Measurements from ENCODE around the gene HNF1A.

The HNF1A gene

DNA sequence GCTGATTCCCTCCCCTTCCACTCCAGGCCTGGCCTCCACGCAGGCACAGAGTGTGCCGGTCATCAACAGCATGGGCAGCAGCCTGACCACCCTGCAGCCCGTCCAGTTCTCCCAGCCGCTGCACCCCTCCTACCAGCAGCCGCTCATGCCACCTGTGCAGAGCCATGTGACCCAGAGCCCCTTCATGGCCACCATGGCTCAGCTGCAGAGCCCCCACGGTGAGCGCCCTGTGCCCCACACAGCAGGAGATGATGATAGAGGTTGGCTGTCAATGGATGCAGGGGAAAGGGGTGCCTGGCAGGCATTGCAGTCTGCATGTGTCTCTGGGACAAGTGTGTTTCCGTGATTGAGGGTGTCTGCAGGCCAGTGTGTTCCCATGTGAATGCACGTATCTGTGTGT is 19.1 kb downstream of the HNF1A start:
- H3K27ac ChIP-seq (ENCODE audit: low read depth, low read length) = no peak overlapping the region
- H3K9ac ChIP-seq (ENCODE audit: low read length in 5 of 5) = no peak overlapping the region
- H3K27me3 ChIP-seq (ENCODE audit: control insufficient read depth in 5 of 5, insufficient read depth in 4 of 5, low read length in 5 of 5) = peaks cover 2 to 30% (median 7%) of the 10 kb centered on the region in 5 donors
- H3K4me1 ChIP-seq (ENCODE audit: control insufficient read depth in 5 of 5, insufficient read depth in 5 of 5, low read length in 5 of 5) = peaks cover 0 to 6% (median 3%) of the 10 kb centered on the region in 5 donors
- no peak overlapping the region for H3K4me3 ChIP-seq (ENCODE audit: low read depth in 1 of 5, low read length in 5 of 5)
- H3K9me3 ChIP-seq (ENCODE audit: control insufficient read depth in 5 of 5, low read length in 5 of 5) = no peaks in the 10 kb centered on the region
- H3K36me3 ChIP-seq (ENCODE audit: control insufficient read depth in 5 of 5, insufficient read depth in 5 of 5, low read length in 5 of 5) = peaks cover 0 to 14% (median 8%) of the 10 kb centered on the region in 5 donors

- Histone ChIP-seq H3K27me3 (ENCODE audit: control insufficient read depth in 5 of 5, insufficient read depth in 4 of 5, low read length in 5 of 5) (peaks cover 2 to 30% (median 7%) of the 10 kb centered on the region in 5 donors), H3K27ac (ENCODE audit: low read depth, low read length) (no peak overlapping the region), H3K9ac (ENCODE audit: low read length in 5 of 5) (no peak overlapping the region), H3K9me3 (ENCODE audit: control insufficient read depth in 5 of 5, low read length in 5 of 5) (no peaks in the 10 kb centered on the region), H3K4me3 (ENCODE audit: low read depth in 1 of 5, low read length in 5 of 5) (no peak overlapping the region), H3K4me1 (ENCODE audit: control insufficient read depth in 5 of 5, insufficient read depth in 5 of 5, low read length in 5 of 5) (peaks cover 0 to 6% (median 3%) of the 10 kb centered on the region in 5 donors), H3K36me3 (ENCODE audit: control insufficient read depth in 5 of 5, insufficient read depth in 5 of 5, low read length in 5 of 5) (peaks cover 0 to 24% (median 17%) of the 10 kb centered on the region in 5 donors)
Measured at GRCh38 chr12:120998435-120998834, 20.1 kb downstream of the HNF1A start.

DNA sequence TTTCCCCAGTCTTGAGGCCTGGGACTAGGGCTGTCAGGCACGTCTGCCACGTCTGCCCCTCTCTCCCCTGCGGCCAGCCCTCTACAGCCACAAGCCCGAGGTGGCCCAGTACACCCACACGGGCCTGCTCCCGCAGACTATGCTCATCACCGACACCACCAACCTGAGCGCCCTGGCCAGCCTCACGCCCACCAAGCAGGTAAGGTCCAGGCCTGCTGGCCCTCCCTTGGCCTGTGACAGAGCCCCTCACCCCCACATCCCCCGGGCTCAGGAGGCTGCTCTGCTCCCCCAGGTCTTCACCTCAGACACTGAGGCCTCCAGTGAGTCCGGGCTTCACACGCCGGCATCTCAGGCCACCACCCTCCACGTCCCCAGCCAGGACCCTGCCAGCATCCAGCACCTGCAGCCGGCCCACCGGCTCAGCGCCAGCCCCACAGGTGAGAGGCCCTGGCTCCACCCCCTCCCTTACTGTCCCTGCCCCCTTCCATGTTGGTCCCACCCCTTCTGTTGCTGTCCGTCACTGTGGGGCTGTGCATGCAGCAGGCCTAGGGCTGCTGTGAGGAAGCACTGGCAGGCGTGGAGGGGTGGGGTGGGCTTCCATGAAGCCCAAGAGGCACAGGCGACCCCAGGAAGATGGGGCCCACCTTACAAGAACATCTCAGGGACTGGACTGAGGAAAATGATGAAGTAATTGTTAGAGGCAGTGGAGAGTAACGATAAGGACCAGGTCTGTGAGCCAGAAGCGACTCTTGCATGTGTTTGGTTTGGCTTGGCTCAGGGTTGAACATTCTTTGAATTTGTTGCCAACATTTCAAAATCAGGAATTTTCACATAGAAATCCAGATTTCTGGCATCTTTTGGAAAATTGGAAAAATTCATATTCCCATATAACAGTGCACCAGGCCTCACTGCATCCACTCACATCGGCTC is 21.1 kb downstream of the HNF1A start:
- no peak overlapping the region for H3K27ac ChIP-seq (ENCODE audit: low read depth, low read length)
- H3K9ac ChIP-seq (ENCODE audit: low read length in 5 of 5) = no peak overlapping the region
- no peaks in the 10 kb centered on the region for H3K9me3 ChIP-seq (ENCODE audit: control insufficient read depth in 5 of 5, low read length in 5 of 5)
- H3K27me3 ChIP-seq (ENCODE audit: control insufficient read depth in 5 of 5, insufficient read depth in 4 of 5, low read length in 5 of 5) = peaks cover 2 to 27% (median 7%) of the 10 kb centered on the region in 5 donors
- no peak overlapping the region for H3K4me3 ChIP-seq (ENCODE audit: low read depth in 1 of 5, low read length in 5 of 5)
- peaks cover 0 to 6% (median 3%) of the 10 kb centered on the region in 5 donors for H3K4me1 ChIP-seq (ENCODE audit: control insufficient read depth in 5 of 5, insufficient read depth in 5 of 5, low read length in 5 of 5)
- H3K36me3 ChIP-seq (ENCODE audit: control insufficient read depth in 5 of 5, insufficient read depth in 5 of 5, low read length in 5 of 5) = peaks cover 0 to 34% (median 27%) of the 10 kb centered on the region in 5 donors

- Histone ChIP-seq H3K36me3 (ENCODE audit: control insufficient read depth in 5 of 5, insufficient read depth in 5 of 5, low read length in 5 of 5) (peaks cover 0 to 41% (median 34%) of the 10 kb centered on the region in 5 donors), H3K4me1 (ENCODE audit: control insufficient read depth in 5 of 5, insufficient read depth in 5 of 5, low read length in 5 of 5) (peaks cover 0 to 6% (median 3%) of the 10 kb centered on the region in 5 donors), H3K27ac (ENCODE audit: low read depth, low read length) (no peak overlapping the region), H3K9ac (ENCODE audit: low read length in 5 of 5) (no peak overlapping the region), H3K4me3 (ENCODE audit: low read depth in 1 of 5, low read length in 5 of 5) (no peak overlapping the region), H3K27me3 (ENCODE audit: control insufficient read depth in 5 of 5, insufficient read depth in 4 of 5, low read length in 5 of 5) (peaks cover 2 to 27% (median 7%) of the 10 kb centered on the region in 5 donors), H3K9me3 (ENCODE audit: control insufficient read depth in 5 of 5, low read length in 5 of 5) (no peaks in the 10 kb centered on the region)
Measured at GRCh38 chr12:121000530-121000929, 22.2 kb downstream of the HNF1A start.

- Histone ChIP-seq H3K4me1 (ENCODE audit: control insufficient read depth in 5 of 5, insufficient read depth in 5 of 5, low read length in 5 of 5) (peaks cover 0 to 6% (median 3%) of the 10 kb centered on the region in 5 donors), H3K9me3 (ENCODE audit: control insufficient read depth in 5 of 5, low read length in 5 of 5) (no peaks in the 10 kb centered on the region), H3K4me3 (ENCODE audit: low read depth in 1 of 5, low read length in 5 of 5) (no peak overlapping the region), H3K27ac (ENCODE audit: low read depth, low read length) (no peak overlapping the region), H3K27me3 (ENCODE audit: control insufficient read depth in 5 of 5, insufficient read depth in 4 of 5, low read length in 5 of 5) (peaks cover 2 to 25% (median 7%) of the 10 kb centered on the region in 5 donors), H3K9ac (ENCODE audit: low read length in 5 of 5) (no peak overlapping the region), H3K36me3 (ENCODE audit: control insufficient read depth in 5 of 5, insufficient read depth in 5 of 5, low read length in 5 of 5) (peaks cover 0 to 44% (median 40%) of the 10 kb centered on the region in 5 donors)
Measured at GRCh38 chr12:121001060-121001459, 22.7 kb downstream of the HNF1A start.

DNA sequence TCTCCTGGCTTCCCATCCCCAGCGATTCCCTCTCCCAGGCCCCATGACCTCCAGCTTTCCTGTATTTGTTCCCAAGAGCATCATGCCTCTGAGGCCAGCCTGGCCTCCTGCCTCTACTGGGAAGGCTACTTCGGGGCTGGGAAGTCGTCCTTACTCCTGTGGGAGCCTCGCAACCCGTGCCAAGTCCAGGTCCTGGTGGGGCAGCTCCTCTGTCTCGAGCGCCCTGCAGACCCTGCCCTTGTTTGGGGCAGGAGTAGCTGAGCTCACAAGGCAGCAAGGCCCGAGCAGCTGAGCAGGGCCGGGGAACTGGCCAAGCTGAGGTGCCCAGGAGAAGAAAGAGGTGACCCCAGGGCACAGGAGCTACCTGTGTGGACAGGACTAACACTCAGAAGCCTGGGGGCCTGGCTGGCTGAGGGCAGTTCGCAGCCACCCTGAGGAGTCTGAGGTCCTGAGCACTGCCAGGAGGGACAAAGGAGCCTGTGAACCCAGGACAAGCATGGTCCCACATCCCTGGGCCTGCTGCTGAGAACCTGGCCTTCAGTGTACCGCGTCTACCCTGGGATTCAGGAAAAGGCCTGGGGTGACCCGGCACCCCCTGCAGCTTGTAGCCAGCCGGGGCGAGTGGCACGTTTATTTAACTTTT is 23.6 kb downstream of the HNF1A start:
- Histone ChIP-seq H3K36me3 (ENCODE audit: control insufficient read depth in 5 of 5, insufficient read depth in 5 of 5, low read length in 5 of 5) (peaks cover 1 to 51% (median 43%) of the 10 kb centered on the region in 5 donors), H3K9me3 (ENCODE audit: control insufficient read depth in 5 of 5, low read length in 5 of 5) (no peaks in the 10 kb centered on the region), H3K4me1 (ENCODE audit: control insufficient read depth in 5 of 5, insufficient read depth in 5 of 5, low read length in 5 of 5) (peaks cover 0 to 6% (median 3%) of the 10 kb centered on the region in 5 donors), H3K9ac (ENCODE audit: low read length in 5 of 5) (no peak overlapping the region), H3K4me3 (ENCODE audit: low read depth in 1 of 5, low read length in 5 of 5) (no peak overlapping the region), H3K27me3 (ENCODE audit: control insufficient read depth in 5 of 5, insufficient read depth in 4 of 5, low read length in 5 of 5) (peaks cover 2 to 16% (median 7%) of the 10 kb centered on the region in 5 donors), H3K27ac (ENCODE audit: low read depth, low read length) (no peak overlapping the region)

- Histone ChIP-seq H3K4me3 (ENCODE audit: low read depth in 1 of 5, low read length in 5 of 5) (no peak overlapping the region), H3K4me1 (ENCODE audit: control insufficient read depth in 5 of 5, insufficient read depth in 5 of 5, low read length in 5 of 5) (peaks cover 0 to 6% (median 3%) of the 10 kb centered on the region in 5 donors), H3K9me3 (ENCODE audit: control insufficient read depth in 5 of 5, low read length in 5 of 5) (no peaks in the 10 kb centered on the region), H3K27ac (ENCODE audit: low read depth, low read length) (no peak overlapping the region), H3K36me3 (ENCODE audit: control insufficient read depth in 5 of 5, insufficient read depth in 5 of 5, low read length in 5 of 5) (peaks cover 5 to 68% (median 57%) of the 10 kb centered on the region in 5 donors), H3K27me3 (ENCODE audit: control insufficient read depth in 5 of 5, insufficient read depth in 4 of 5, low read length in 5 of 5) (peaks cover 0 to 7% (median 1%) of the 10 kb centered on the region in 5 donors), H3K9ac (ENCODE audit: low read length in 5 of 5) (no peak overlapping the region)
Measured at GRCh38 chr12:121003650-121004049, 25.3 kb downstream of the HNF1A start.

DNA sequence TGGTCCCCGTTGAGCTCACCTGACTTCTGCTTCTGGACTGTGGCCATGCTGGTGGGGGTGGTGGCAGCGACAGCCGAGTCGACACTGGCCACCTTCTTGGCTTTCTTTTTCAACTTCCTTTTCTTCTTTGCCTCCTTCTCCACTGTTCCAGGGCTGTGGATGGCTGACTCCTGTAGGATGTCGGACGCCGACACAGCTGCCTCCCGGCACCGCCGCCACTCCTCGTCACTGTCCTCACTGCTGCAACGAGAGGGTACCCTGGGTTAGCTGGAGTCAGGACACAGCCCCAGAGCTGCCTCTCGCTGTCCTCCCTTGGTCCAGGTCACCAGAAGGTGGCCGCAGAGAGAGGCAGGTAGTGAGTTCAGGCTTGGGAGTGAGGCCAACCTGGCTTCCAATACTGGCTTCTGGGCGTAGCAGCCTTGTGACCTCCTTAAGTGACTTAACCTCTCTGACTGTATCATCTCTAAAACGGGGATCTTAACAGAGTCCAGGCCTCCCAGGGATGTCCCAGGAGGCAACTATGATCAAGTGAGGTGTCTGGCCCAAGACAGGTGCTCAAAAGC is 26.0 kb downstream of the HNF1A start:
- H3K9me3 ChIP-seq (ENCODE audit: control insufficient read depth in 5 of 5, low read length in 5 of 5) = no peaks in the 10 kb centered on the region
- H3K27ac ChIP-seq (ENCODE audit: low read depth, low read length) = no peak overlapping the region
- no peak overlapping the region for H3K9ac ChIP-seq (ENCODE audit: low read length in 5 of 5)
- H3K4me1 ChIP-seq (ENCODE audit: control insufficient read depth in 5 of 5, insufficient read depth in 5 of 5, low read length in 5 of 5) = peaks cover 0 to 5% (median 3%) of the 10 kb centered on the region in 5 donors
- H3K36me3 ChIP-seq (ENCODE audit: control insufficient read depth in 5 of 5, insufficient read depth in 5 of 5, low read length in 5 of 5) = peaks cover 5 to 74% (median 60%) of the 10 kb centered on the region in 5 donors
- peaks cover 0 to under 1% (median 0%) of the 10 kb centered on the region in 5 donors for H3K27me3 ChIP-seq (ENCODE audit: control insufficient read depth in 5 of 5, insufficient read depth in 4 of 5, low read length in 5 of 5)
- no peak overlapping the region for H3K4me3 ChIP-seq (ENCODE audit: low read depth in 1 of 5, low read length in 5 of 5)

DNA sequence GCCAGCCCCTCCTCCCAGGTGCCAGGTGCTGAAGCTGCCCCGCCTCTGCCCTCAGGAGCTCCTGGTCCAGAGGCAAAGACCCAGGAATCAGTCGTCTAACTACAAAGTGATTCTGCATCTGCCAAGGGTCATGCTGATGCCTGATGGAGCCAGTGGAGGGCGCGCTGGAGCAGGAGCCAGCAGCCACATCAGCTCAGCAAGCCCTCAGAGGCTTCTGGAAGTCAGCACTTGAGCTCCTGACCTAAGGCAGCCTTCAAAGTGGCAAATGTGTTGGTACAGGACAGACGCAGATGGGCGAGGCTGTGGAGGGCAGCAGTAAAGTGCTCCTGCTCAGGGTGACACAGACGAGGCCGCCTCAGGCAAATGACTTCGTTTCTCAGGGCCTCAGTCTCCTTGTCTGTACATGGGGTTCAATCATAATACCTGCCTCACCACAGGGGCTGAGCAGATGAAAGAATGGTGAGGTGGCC is 27.0 kb downstream of the HNF1A start:
- H3K36me3 ChIP-seq (ENCODE audit: control insufficient read depth in 5 of 5, insufficient read depth in 5 of 5, low read length in 5 of 5) = peaks cover 5 to 85% (median 69%) of the 10 kb centered on the region in 5 donors

More for the DNA sequence above, 27.0 kb downstream of the HNF1A start:
- no peak overlapping the region for H3K9ac ChIP-seq (ENCODE audit: low read length in 5 of 5)
- no peak overlapping the region for H3K4me3 ChIP-seq (ENCODE audit: low read depth in 1 of 5, low read length in 5 of 5)
- no peaks in the 10 kb centered on the region for H3K4me1 ChIP-seq (ENCODE audit: control insufficient read depth in 5 of 5, insufficient read depth in 5 of 5, low read length in 5 of 5)
- H3K27ac ChIP-seq (ENCODE audit: low read depth, low read length) = no peak overlapping the region
- no peaks in the 10 kb centered on the region for H3K27me3 ChIP-seq (ENCODE audit: control insufficient read depth in 5 of 5, insufficient read depth in 4 of 5, low read length in 5 of 5)
- H3K9me3 ChIP-seq (ENCODE audit: control insufficient read depth in 5 of 5, low read length in 5 of 5) = no peaks in the 10 kb centered on the region

Data from subcutaneous abdominal adipose tissue (tissue), 5 donors.